Bronchial epithelial cell (primary cell): ENCODE results near the gene CHKA. TPM values are rescaled to one million over a fixed set of nuclear protein-coding genes. Genes with fewer than 3 reads are reported as not detected.
"Not testable (repeated sequence)": the region's sequence is repeated elsewhere in the genome, so short reads cannot be mapped to it uniquely, and the experiment has no call there.

ENCODE experiments used
- DNase-seq: peaks from one replicate; pipeline ENCODE4 v3.0.0-alpha.2; 2010; ENCODE audit warnings: low read depth
- FAIRE-seq: peaks from 2 replicates; lab custom pipeline; 2011; peaks lifted over from hg19 to GRCh38; lab: Jason Lieb, UNC
- H3K27me3 ChIP-seq: 2 replicates; pipeline ENCODE4 v1.5.1; 2011; ENCODE audit warnings: low read length; ENCODE audit not compliant: control insufficient read depth, insufficient read depth
- H3K36me3 ChIP-seq: 2 replicates; pipeline ENCODE4 v1.5.1; 2011; ENCODE audit warnings: low read length; ENCODE audit not compliant: control insufficient read depth, insufficient read depth
- H3K4me3 ChIP-seq: 2 replicates; pipeline ENCODE4 v1.5.1; 2011; ENCODE audit warnings: mild to moderate bottlenecking, low read depth, low read length, control low read depth
- total RNA-seq: library from RNA; depleted of rRNA; stranded (reverse); fragments of >200 nt; gene quantifications from 2 replicates; pipeline ENCODE4 v1.2.1, GENCODE V29; 2014
- TF ChIP-seq, protein P1 (sequence below): IDR thresholded peaks from 2 replicates; pipeline ENCODE4 v1.5.1; 2011; ENCODE audit warnings: mild to moderate bottlenecking, moderate library complexity, low read length, control low read depth, inconsistent platforms; ENCODE audit not compliant: insufficient read depth, severe bottlenecking

The CHKA gene
- total RNA-seq, 1 donor from 2014 or later = 7.4 TPM

DNA sequence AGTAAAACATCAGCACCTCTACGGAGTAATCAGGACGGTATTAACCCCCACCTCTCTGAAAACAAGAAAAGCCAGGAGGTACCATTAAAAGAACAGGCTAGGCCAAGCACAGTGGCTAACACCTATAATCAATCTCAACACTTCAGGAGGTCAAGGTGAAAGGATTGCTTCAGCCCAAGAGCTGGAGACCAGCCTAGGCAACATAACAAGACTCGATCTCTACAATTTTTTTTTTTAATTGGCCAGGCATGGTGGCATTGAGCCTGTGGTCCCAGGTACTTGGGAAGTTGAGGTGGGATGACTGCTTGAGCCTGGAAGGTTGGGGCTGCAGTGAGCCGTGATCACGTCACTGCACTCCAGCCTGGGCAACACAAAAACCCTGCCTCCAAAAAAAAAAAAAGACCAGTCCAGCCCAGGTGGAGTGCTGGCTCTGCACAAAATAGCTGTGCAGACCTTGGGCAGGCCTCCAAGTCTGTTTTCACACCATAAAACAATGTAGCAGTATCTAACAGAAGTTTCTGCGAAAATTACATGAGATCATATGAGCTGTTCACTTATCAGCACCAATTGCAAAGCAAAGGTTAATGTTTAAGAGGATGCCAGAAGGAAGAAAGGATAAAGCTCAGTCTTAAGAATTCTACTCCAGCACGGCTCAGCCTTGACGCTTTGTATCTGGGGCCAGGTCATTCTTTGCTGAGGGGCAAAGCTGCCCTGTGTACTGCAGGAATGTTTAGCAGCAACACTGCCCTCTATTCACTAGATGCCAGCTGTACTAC lies 14.8 kb downstream of the CHKA start:
- TF ChIP-seq, protein P1, sequence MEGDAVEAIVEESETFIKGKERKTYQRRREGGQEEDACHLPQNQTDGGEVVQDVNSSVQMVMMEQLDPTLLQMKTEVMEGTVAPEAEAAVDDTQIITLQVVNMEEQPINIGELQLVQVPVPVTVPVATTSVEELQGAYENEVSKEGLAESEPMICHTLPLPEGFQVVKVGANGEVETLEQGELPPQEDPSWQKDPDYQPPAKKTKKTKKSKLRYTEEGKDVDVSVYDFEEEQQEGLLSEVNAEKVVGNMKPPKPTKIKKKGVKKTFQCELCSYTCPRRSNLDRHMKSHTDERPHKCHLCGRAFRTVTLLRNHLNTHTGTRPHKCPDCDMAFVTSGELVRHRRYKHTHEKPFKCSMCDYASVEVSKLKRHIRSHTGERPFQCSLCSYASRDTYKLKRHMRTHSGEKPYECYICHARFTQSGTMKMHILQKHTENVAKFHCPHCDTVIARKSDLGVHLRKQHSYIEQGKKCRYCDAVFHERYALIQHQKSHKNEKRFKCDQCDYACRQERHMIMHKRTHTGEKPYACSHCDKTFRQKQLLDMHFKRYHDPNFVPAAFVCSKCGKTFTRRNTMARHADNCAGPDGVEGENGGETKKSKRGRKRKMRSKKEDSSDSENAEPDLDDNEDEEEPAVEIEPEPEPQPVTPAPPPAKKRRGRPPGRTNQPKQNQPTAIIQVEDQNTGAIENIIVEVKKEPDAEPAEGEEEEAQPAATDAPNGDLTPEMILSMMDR = no peak
- DNase-seq = no peak
- Histone ChIP-seq H3K4me3 (no peak overlapping the region), H3K27me3 (no peaks in the 10 kb centered on the region), H3K36me3 (no peaks in the 10 kb centered on the region)
- no peak for FAIRE-seq

DNA sequence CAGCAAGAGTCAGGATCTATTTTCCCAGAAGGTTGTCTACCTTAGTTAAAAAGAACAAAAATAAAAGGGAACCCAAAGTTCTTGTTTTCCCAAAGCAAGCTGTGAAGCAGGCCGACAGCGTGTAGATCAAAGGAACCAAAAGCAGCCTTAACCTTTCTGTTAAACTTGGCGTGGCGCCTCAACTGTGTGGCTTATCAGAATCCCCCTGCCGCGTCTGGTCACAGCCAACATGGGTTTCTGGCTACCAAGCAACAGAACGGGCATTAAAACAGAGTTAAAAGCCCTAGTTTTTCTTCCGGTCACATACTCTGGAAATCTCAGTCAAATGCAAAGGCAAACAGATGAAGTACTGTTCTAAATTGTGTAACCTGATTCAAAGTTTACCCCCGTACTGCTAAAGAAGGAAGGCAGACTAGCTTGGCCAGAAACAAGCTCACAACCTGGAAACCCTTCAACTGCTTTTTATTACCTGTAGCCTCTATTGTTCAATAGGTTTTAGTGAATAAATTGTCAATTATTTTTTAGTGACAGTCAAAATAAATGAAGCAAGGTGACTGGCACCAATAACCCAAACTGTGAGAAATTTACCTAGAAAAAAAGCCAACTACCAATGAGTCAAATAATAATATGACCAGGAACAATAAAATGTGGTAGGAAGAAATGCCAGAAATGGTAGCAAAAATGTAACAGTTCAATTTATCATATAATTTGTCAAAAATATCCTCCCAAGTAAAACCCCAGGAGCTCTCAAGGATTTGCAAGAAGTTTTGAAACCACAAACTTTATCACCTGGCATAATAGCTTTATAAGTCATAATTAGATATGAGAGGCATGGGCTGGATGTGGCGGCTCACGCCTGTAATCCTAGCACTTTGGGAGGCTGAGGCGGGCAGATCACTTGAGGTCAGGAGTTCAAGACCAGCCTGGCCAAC lies 21.4 kb downstream of the CHKA start:
- Histone ChIP-seq H3K36me3 (no peaks in the 10 kb centered on the region), H3K4me3 (no peak overlapping the region), H3K27me3 (no peaks in the 10 kb centered on the region)
- TF ChIP-seq, protein P1 = no peak
- no peak for DNase-seq
- no peak for FAIRE-seq

DNA sequence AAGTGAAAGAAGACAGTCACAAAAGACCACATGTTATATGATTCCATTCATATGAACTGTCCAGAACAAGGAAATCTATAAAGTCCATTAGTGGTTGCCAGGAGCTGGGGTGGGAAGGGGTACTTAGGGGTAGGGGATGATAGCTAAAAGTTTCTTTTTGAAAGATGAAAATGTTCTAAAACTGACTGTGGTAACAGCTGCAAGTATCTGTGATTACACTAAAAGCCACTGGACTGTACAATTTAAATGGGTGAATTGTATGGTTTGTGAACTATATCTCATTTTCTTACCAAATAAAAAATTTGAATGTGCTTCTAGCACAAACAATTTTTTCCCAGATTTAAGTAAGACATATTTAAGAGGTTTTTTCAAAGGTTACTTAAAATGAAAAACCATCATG lies 22.1 kb downstream of the CHKA start:
- DNase-seq (no peak), FAIRE-seq (no peak)
- Histone ChIP-seq H3K27me3 (no peaks in the 10 kb centered on the region), H3K36me3 (no peaks in the 10 kb centered on the region), H3K4me3 (no peak overlapping the region)
- TF ChIP-seq, protein P1 = no peak

DNA sequence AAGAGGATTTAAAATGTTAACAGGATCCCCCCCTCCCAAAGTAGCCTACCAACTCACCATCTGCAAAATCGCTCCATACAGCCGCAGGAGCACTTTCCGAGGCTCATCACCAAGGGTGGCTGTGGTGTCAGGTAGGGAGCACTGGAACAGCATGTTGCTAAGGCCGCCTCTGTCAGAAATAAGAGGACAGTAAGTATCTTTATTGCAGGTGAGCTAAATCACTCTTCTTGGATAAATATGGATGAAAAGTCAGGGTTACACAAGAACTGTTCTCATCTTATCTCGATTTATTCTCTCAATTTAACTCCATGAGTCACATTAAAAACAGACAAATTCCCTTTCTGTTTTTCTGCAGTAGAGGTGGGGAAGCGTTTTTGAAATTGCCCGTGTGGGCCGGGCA lies 24.2 kb downstream of the CHKA start:
- no peak for DNase-seq
- H3K27me3 ChIP-seq = no peaks in the 10 kb centered on the region
- no peak overlapping the region for H3K4me3 ChIP-seq
- TF ChIP-seq, protein P1 = no peak
- no peaks in the 10 kb centered on the region for H3K36me3 ChIP-seq
- FAIRE-seq = no peak

DNA sequence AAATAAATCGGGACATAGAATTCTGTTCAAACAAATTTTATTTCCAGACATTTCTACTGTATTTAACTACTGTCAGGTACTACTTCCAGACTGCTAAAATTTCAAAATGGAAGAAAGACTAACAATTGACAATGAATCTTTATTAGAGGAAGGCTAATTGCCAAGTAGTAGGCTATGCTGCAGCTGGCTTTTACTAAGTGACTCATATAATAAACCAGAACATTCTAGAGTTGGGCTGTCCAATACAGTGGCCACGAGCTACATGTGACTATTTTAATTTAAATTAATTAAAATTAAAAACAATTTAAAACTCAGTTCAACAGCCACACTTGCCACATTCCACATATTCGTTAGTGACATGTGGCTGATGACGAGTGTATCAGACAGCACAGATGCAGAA lies 27.6 kb downstream of the CHKA start:
- FAIRE-seq (no peak), DNase-seq (no peak)
- no peaks in the 10 kb centered on the region for H3K27me3 ChIP-seq
- TF ChIP-seq, protein P1 = no peak
- no peaks in the 10 kb centered on the region for H3K36me3 ChIP-seq
- H3K4me3 ChIP-seq = no peak overlapping the region

DNA sequence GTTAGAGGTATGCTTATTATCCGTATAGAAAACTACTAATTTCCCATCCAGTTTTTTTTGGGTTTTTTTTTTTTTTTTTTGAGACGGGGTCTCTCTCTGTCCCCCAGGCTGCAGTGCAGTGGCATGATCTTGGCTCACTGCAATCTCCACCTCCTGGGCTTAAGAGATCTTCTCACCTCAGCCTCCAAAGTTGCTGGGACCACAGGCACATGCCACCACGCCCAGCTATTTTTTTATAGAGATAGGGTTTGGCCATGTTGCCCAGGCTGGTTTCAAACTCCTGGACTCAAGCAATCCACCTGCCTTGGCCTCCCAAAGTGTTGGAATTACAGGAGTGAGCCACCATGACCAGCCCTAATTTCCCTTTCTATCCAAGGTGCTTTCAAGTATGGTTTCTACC lies 28.2 kb downstream of the CHKA start:
- FAIRE-seq, H3K27me3 ChIP-seq, H3K36me3 ChIP-seq, DNase-seq, H3K4me3 ChIP-seq: not testable (repeated sequence)
